ENCODE data around the gene CSF3R.
A peak's percentile ranks its signal among the peaks of the same experiment; 100 is the strongest.

The CSF3R gene

GRCh38 chr1:36482724-36483388 lies at the start of gene CSF3R:
Gene CSF3R, minus strand, starts transcription at chr1:36482913. Its CDS starts 3,417 bp downstream, at chr1:36479496.
- TF ChIP-seq CTCF (conservative IDR thresholded peaks at IDR 0.05; ENCODE audit: low read depth, low read length): no peak
- no peak for DNase-seq (ENCODE audit: low read depth)
- no peak within 1 kb of the TSS for H3K4me3 ChIP-seq (ENCODE audit: low read depth, low read length)

GRCh38 chr1:36531833-36532232 lies 49.1 kb upstream of the CSF3R start:
- no peak for DNase-seq (ENCODE audit: low read depth)
- TF ChIP-seq CTCF (conservative IDR thresholded peaks at IDR 0.05; ENCODE audit: low read depth, low read length): no peak
- H3K4me3 ChIP-seq (ENCODE audit: low read depth, low read length): no peak overlapping the region

- DNase-seq (ENCODE audit: low read depth): no peak
- H3K4me3 ChIP-seq (ENCODE audit: low read depth, low read length): no peak overlapping the region
- TF ChIP-seq CTCF (conservative IDR thresholded peaks at IDR 0.05; ENCODE audit: low read depth, low read length): no peak
Observed at GRCh38 chr1:36530791-36531190, 48.1 kb upstream of the CSF3R start.

GRCh38 chr1:36530261-36530660 lies 47.5 kb upstream of the CSF3R start:
- no peak for TF ChIP-seq CTCF (conservative IDR thresholded peaks at IDR 0.05; ENCODE audit: low read depth, low read length)
- no peak for DNase-seq (ENCODE audit: low read depth)
- no peak overlapping the region for H3K4me3 ChIP-seq (ENCODE audit: low read depth, low read length)

- DNase-seq (ENCODE audit: low read depth): no peak
- no peak for TF ChIP-seq CTCF (conservative IDR thresholded peaks at IDR 0.05; ENCODE audit: low read depth, low read length)
- no peak overlapping the region for H3K4me3 ChIP-seq (ENCODE audit: low read depth, low read length)
Observed at GRCh38 chr1:36529769-36530260, 47.1 kb upstream of the CSF3R start.

- peak; percentile 10 for DNase-seq (ENCODE audit: low read depth)
- H3K4me3 ChIP-seq (ENCODE audit: low read depth, low read length): no peak overlapping the region
- TF ChIP-seq CTCF (conservative IDR thresholded peaks at IDR 0.05; ENCODE audit: low read depth, low read length): peak; percentile 28
Observed at GRCh38 chr1:36528361-36529349, 45.9 kb upstream of the CSF3R start.
